Cortex of kidney (tissue), 1 donor: ENCODE measurements around the gene ATP2B1.

Source experiments
- DNase-seq: peaks from one replicate; lab custom pipeline; 2025; lab: John Stamatoyannopoulos, UW

Gene ATP2B1

GRCh38 chr12:89589753-89590152, 118.9 kb downstream of the ATP2B1 start:
- DNase-seq = no peak

GRCh38 chr12:89578499-89578898, 130.1 kb downstream of the ATP2B1 start:
- no peak for DNase-seq

- no peak for DNase-seq
These were observed 131.9 kb downstream of the ATP2B1 start for GRCh38 chr12:89576572-89577220.

GRCh38 chr12:89575374-89575773, 133.3 kb downstream of the ATP2B1 start:
- no peak for DNase-seq

GRCh38 chr12:89574736-89575208, 133.9 kb downstream of the ATP2B1 start:
- no peak for DNase-seq

- DNase-seq = no peak
These were observed 135.4 kb downstream of the ATP2B1 start for GRCh38 chr12:89573051-89573810.

GRCh38 chr12:89571491-89572195, 137.0 kb downstream of the ATP2B1 start:
- DNase-seq = no peak

GRCh38 chr12:89568484-89568883, 140.2 kb downstream of the ATP2B1 start:
- DNase-seq = no peak

GRCh38 chr12:89567691-89568239, 140.9 kb downstream of the ATP2B1 start:
- DNase-seq = no peak

GRCh38 chr12:89566615-89567014, 142.0 kb downstream of the ATP2B1 start:
- DNase-seq = no peak

- no peak for DNase-seq
These were observed 143.6 kb downstream of the ATP2B1 start for GRCh38 chr12:89565002-89565401.

GRCh38 chr12:89559753-89560152, 148.9 kb downstream of the ATP2B1 start:
- DNase-seq = no peak

GRCh38 chr12:89556976-89557375, 151.7 kb downstream of the ATP2B1 start:
- no peak for DNase-seq

GRCh38 chr12:89552376-89552775, 156.3 kb downstream of the ATP2B1 start:
- DNase-seq = no peak

- no peak for DNase-seq
These were observed 156.9 kb downstream of the ATP2B1 start for GRCh38 chr12:89551747-89552146.

GRCh38 chr12:89547101-89547500, 161.5 kb downstream of the ATP2B1 start:
- DNase-seq = no peak

- DNase-seq = no peak
These were observed 162.5 kb downstream of the ATP2B1 start for GRCh38 chr12:89546151-89546550.

GRCh38 chr12:89544681-89545184, 163.9 kb downstream of the ATP2B1 start:
- DNase-seq = no peak

GRCh38 chr12:89544022-89544421, 164.6 kb downstream of the ATP2B1 start:
- DNase-seq = no peak

- DNase-seq = no peak
These were observed 165.6 kb downstream of the ATP2B1 start for GRCh38 chr12:89542912-89543592.

GRCh38 chr12:89542236-89542635, 166.4 kb downstream of the ATP2B1 start:
- no peak for DNase-seq

- DNase-seq = no peak
These were observed 168.1 kb downstream of the ATP2B1 start for GRCh38 chr12:89540586-89540985.
